Endodermal cell (in vitro differentiated cells): ENCODE data around the gene ATP13A3. TPM values are rescaled to one million over a fixed set of nuclear protein-coding genes. Genes with fewer than 3 reads are reported as not detected.
A peak's percentile ranks its signal among the peaks of the same experiment; 100 is the strongest.

ENCODE experiments used
- DNase-seq: peaks from one replicate; pipeline ENCODE4 v3.0.0-alpha.2; 2017
- H3K27ac ChIP-seq: 2 replicates; pipeline ENCODE4 v1.5.1; 2013; ENCODE audit warnings: mild to moderate bottlenecking, low read depth, low read length, moderate library complexity
- H3K27me3 ChIP-seq: 2 replicates; pipeline ENCODE4 v1.6.1; 2013; ENCODE audit warnings: mild to moderate bottlenecking, low read length, moderate library complexity; ENCODE audit not compliant: insufficient read depth, control insufficient read depth, poor library complexity, severe bottlenecking
- H3K36me3 ChIP-seq: 2 replicates; pipeline ENCODE4 v1.7.0; 2013; ENCODE audit warnings: mild to moderate bottlenecking, low read length, moderate library complexity; ENCODE audit not compliant: control insufficient read depth, insufficient read depth
- H3K4me1 ChIP-seq: one replicate; pipeline ENCODE4 v1.7.0; 2013; ENCODE audit warnings: low read length; ENCODE audit not compliant: control insufficient read depth, insufficient read depth
- H3K4me3 ChIP-seq: 2 replicates; pipeline ENCODE4 v1.5.1; 2013; ENCODE audit warnings: mild to moderate bottlenecking, low read length, moderate library complexity
- H3K9ac ChIP-seq: 2 replicates; pipeline ENCODE4 v1.6.1; 2013; ENCODE audit warnings: mild to moderate bottlenecking, low read length, moderate library complexity; ENCODE audit not compliant: poor library complexity, severe bottlenecking; ENCODE audit errors: extremely low read depth
- H3K9me3 ChIP-seq: 2 replicates; pipeline ENCODE4 v1.6.1; 2013; ENCODE audit warnings: mild to moderate bottlenecking, low read length, moderate library complexity; ENCODE audit not compliant: control insufficient read depth
- H3K27ac Mint-ChIP-seq: 2 replicates; pipeline ENCODE4 v1.8.0; 2020; ENCODE audit warnings: mixed read lengths
- H3K27me3 Mint-ChIP-seq: 2 replicates; pipeline ENCODE4 v1.8.0; 2021; ENCODE audit warnings: mild to moderate bottlenecking, mixed read lengths; ENCODE audit not compliant: insufficient read depth
- H3K36me3 Mint-ChIP-seq: 2 replicates; pipeline ENCODE4 v1.8.0; 2020; ENCODE audit warnings: low read depth, mixed read lengths
- H3K4me1 Mint-ChIP-seq: 2 replicates; pipeline ENCODE4 v1.8.0; 2020; ENCODE audit warnings: mixed read lengths
- H3K4me3 Mint-ChIP-seq: 2 replicates; pipeline ENCODE4 v1.8.0; 2020; ENCODE audit warnings: mild to moderate bottlenecking, moderate library complexity, mixed read lengths
- H3K9me3 Mint-ChIP-seq: 2 replicates; pipeline ENCODE4 v1.8.0; 2020; ENCODE audit warnings: mild to moderate bottlenecking, mixed read lengths
- CTCF ChIP-seq: fragments of 200-600 bp; sonication (generic); conservative IDR thresholded peaks from 2 replicates; pipeline ENCODE4 v1.5.0; 2021; ENCODE audit warnings: antibody characterized with exemption, mild to moderate bottlenecking
- WGBS, 2 experiments: methylation state at CpG; one replicate each; pipeline versions ENCODE4 v1.1.5 to v1.1.7; 2013; ENCODE audit warnings: missing lambda C conversion rate in 2 of 2, mixed read lengths in 1 of 2; ENCODE audit not compliant: insufficient coverage in 1 of 2, insufficient read length in 1 of 2; 5-methylcytosine and 5-hydroxymethylcytosine counted together
- total RNA-seq, 2 donors: library from RNA; stranded (reverse); fragmentation: NEBNext Ultra II Directional in 1 of 2; extraction: Animal tissue kit (Norgen Biotek cat#: 25700) in 1 of 2; gene quantifications; 2 replicates in 1 of 2; 3 replicates in 1 of 2; pipeline ENCODE4 v1.2.1, GENCODE V29; 2021

ATP13A3 gene
- total RNA-seq, 2 donors from 2014 or later = 99.7 to 125 TPM

- DNase-seq = no peak
- 92 to 95% methylated on average over 4 to 5 of the region's 5 CpGs for WGBS, 2 experiments
- H3K27ac Mint-ChIP-seq = no peak overlapping the region
- H3K4me1 Mint-ChIP-seq = peaks cover 30% of the 10 kb centered on the region
- no peaks in the 10 kb centered on the region for H3K9me3 ChIP-seq
- no peaks in the 10 kb centered on the region for H3K9me3 Mint-ChIP-seq
- H3K36me3 ChIP-seq = no peaks in the 10 kb centered on the region
- H3K27me3 Mint-ChIP-seq = no peaks in the 10 kb centered on the region
- peaks cover 5% of the 10 kb centered on the region for H3K27me3 ChIP-seq
- no peak overlapping the region for H3K4me3 Mint-ChIP-seq
- no peak overlapping the region for H3K4me3 ChIP-seq
- no peaks in the 10 kb centered on the region for H3K36me3 Mint-ChIP-seq
- H3K9ac ChIP-seq = no peak overlapping the region
- H3K27ac ChIP-seq = no peak overlapping the region
- H3K4me1 ChIP-seq = peaks cover 11% of the 10 kb centered on the region
- no peak for TF ChIP-seq CTCF
Observed at GRCh38 chr3:194492001-194492400, 5.2 kb upstream of the ATP13A3 start.

- no peak for DNase-seq
- no peak overlapping the region for H3K9ac ChIP-seq
- no peaks in the 10 kb centered on the region for H3K27me3 Mint-ChIP-seq
- no peaks in the 10 kb centered on the region for H3K9me3 Mint-ChIP-seq
- peak overlapping the region; percentile 1 for H3K27ac Mint-ChIP-seq
- 90 to 92% methylated on average over 6 to 7 of the region's 7 CpGs for WGBS, 2 experiments
- peaks cover 31% of the 10 kb centered on the region for H3K4me1 Mint-ChIP-seq
- H3K4me3 ChIP-seq = no peak overlapping the region
- no peaks in the 10 kb centered on the region for H3K36me3 ChIP-seq
- H3K27me3 ChIP-seq = peaks cover 1% of the 10 kb centered on the region
- H3K4me3 Mint-ChIP-seq = no peak overlapping the region
- no peaks in the 10 kb centered on the region for H3K36me3 Mint-ChIP-seq
- no peak overlapping the region for H3K27ac ChIP-seq
- no peaks in the 10 kb centered on the region for H3K9me3 ChIP-seq
- TF ChIP-seq CTCF = no peak
- peaks cover 4% of the 10 kb centered on the region for H3K4me1 ChIP-seq
Observed at GRCh38 chr3:194489736-194490612, 3.2 kb upstream of the ATP13A3 start.

- H3K27ac ChIP-seq = no peak overlapping the region
- WGBS, 2 experiments = 84 to 94% methylated on average over 6 to 8 of the region's 10 CpGs
- no peaks in the 10 kb centered on the region for H3K36me3 ChIP-seq
Observed at GRCh38 chr3:194488055-194488742, 1.4 kb upstream of the ATP13A3 start.

More at GRCh38 chr3:194488055-194488742, 1.4 kb upstream of the ATP13A3 start:
- H3K27me3 Mint-ChIP-seq = no peaks in the 10 kb centered on the region
- H3K4me1 ChIP-seq = peaks cover 5% of the 10 kb centered on the region
- no peaks in the 10 kb centered on the region for H3K9me3 Mint-ChIP-seq
- no peak overlapping the region for H3K9ac ChIP-seq
- no peak for TF ChIP-seq CTCF
- H3K9me3 ChIP-seq = no peaks in the 10 kb centered on the region
- H3K4me3 Mint-ChIP-seq = peak overlapping the region; percentile 85
- DNase-seq = peak; percentile 70
- H3K36me3 Mint-ChIP-seq = peaks cover 5% of the 10 kb centered on the region
- no peaks in the 10 kb centered on the region for H3K27me3 ChIP-seq
- H3K4me3 ChIP-seq = no peak overlapping the region
- peaks cover 36% of the 10 kb centered on the region for H3K4me1 Mint-ChIP-seq
- H3K27ac Mint-ChIP-seq = peak overlapping the region; percentile 93
